ENCODE measurements around the gene ERC1.
"Not testable (repeated sequence)": the region's sequence is repeated elsewhere in the genome, so short reads cannot be mapped to it uniquely, and the experiment has no call there.

ERC1 gene

GRCh38 chr12:1185460-1186182 lies 194.6 kb downstream of the ERC1 start:
- no peak for DNase-seq (ENCODE audit: low read depth in 3 of 3)

GRCh38 chr12:1186298-1186697 lies 195.3 kb downstream of the ERC1 start:
- DNase-seq (ENCODE audit: low read depth in 3 of 3) = no peak

- no peak for DNase-seq (ENCODE audit: low read depth in 3 of 3)
These were observed 197.0 kb downstream of the ERC1 start for GRCh38 chr12:1188016-1188415.

- DNase-seq (ENCODE audit: low read depth in 3 of 3) = no peak
These were observed 198.1 kb downstream of the ERC1 start for GRCh38 chr12:1189163-1189562.

GRCh38 chr12:1195513-1195912 lies 204.5 kb downstream of the ERC1 start:
- no peak for DNase-seq (ENCODE audit: low read depth in 3 of 3)

GRCh38 chr12:1197264-1198018 lies 206.4 kb downstream of the ERC1 start:
- no peak for DNase-seq (ENCODE audit: low read depth in 3 of 3)

- DNase-seq (ENCODE audit: low read depth in 3 of 3) = not testable (repeated sequence)
These were observed 207.8 kb downstream of the ERC1 start for GRCh38 chr12:1198854-1199253.

GRCh38 chr12:1199700-1200099 lies 208.7 kb downstream of the ERC1 start:
- no peak for DNase-seq (ENCODE audit: low read depth in 3 of 3)

- no peak for DNase-seq (ENCODE audit: low read depth in 3 of 3)
These were observed 210.0 kb downstream of the ERC1 start for GRCh38 chr12:1201030-1201429.

- DNase-seq (ENCODE audit: low read depth in 3 of 3) = no peak
These were observed 210.9 kb downstream of the ERC1 start for GRCh38 chr12:1201886-1202285.

GRCh38 chr12:1203735-1204019 lies 212.7 kb downstream of the ERC1 start:
- no peak for DNase-seq (ENCODE audit: low read depth in 3 of 3)

GRCh38 chr12:1204581-1205121 lies 213.6 kb downstream of the ERC1 start:
- DNase-seq (ENCODE audit: low read depth in 3 of 3) = no peak

GRCh38 chr12:1205512-1206060 lies 214.6 kb downstream of the ERC1 start:
- DNase-seq (ENCODE audit: low read depth in 3 of 3) = no peak

- no peak for DNase-seq (ENCODE audit: low read depth in 3 of 3)
These were observed 215.2 kb downstream of the ERC1 start for GRCh38 chr12:1206118-1206734.

- no peak for DNase-seq (ENCODE audit: low read depth in 3 of 3)
These were observed 216.3 kb downstream of the ERC1 start for GRCh38 chr12:1207276-1207675.

- DNase-seq (ENCODE audit: low read depth in 3 of 3) = not testable (repeated sequence)
These were observed 217.7 kb downstream of the ERC1 start for GRCh38 chr12:1208719-1209118.

- DNase-seq (ENCODE audit: low read depth in 3 of 3) = no peak
These were observed 221.5 kb downstream of the ERC1 start for GRCh38 chr12:1212526-1212925.

GRCh38 chr12:1213205-1213604 lies 222.2 kb downstream of the ERC1 start:
- DNase-seq (ENCODE audit: low read depth in 3 of 3) = no peak

GRCh38 chr12:1213618-1214205 lies 222.7 kb downstream of the ERC1 start:
- no peak for DNase-seq (ENCODE audit: low read depth in 3 of 3)

GRCh38 chr12:1216560-1216959 lies 225.5 kb downstream of the ERC1 start:
- no peak for DNase-seq (ENCODE audit: low read depth in 3 of 3)

- DNase-seq (ENCODE audit: low read depth in 3 of 3) = no peak
These were observed 226.3 kb downstream of the ERC1 start for GRCh38 chr12:1217191-1217949.
